Activated T-cell treated with anti-CD3 and anti-CD28 coated beads, Interleukin-2, amount 50 U/mL, for 4 hours (primary cell): ENCODE measurements around the gene POMT1. TPM values are rescaled to one million over a fixed set of nuclear protein-coding genes. Genes with fewer than 3 reads are reported as not detected.

Experiments used
- ATAC-seq, 2 donors: fragments of 200-7000 bp; cut with Tn5 transposase; one replicate each; pipeline ENCODE4 v1.10.0; 2021
- DNase-seq: peaks from one replicate; pipeline ENCODE4 v3.0.0-alpha.2; 2020
- H3K27me3 Mint-ChIP-seq: one replicate; pipeline ENCODE4 v1.8.0; 2021; ENCODE audit warnings: low read depth, mixed read lengths
- H3K36me3 Mint-ChIP-seq: one replicate; pipeline ENCODE4 v1.8.0; 2022; ENCODE audit warnings: mixed read lengths; ENCODE audit not compliant: insufficient read depth
- H3K4me1 Mint-ChIP-seq: one replicate; pipeline ENCODE4 v1.8.0; 2021; ENCODE audit warnings: low read depth, mixed read lengths
- H3K4me3 Mint-ChIP-seq: one replicate; pipeline ENCODE4 v1.8.0; 2021; ENCODE audit warnings: mild to moderate bottlenecking, moderate library complexity, mixed read lengths
- H3K9me3 Mint-ChIP-seq: one replicate; pipeline ENCODE4 v1.8.0; 2021; ENCODE audit warnings: mixed read lengths
- total RNA-seq, 3 donors: library from RNA; stranded (reverse); gene quantifications; one replicate each; pipeline ENCODE4 v1.2.1, GENCODE V29; 2021

Gene POMT1
- total RNA-seq, 3 donors from 2014 or later = 14.0 to 20.0 (median 16.5) TPM

GRCh38 chr9:131554843-131555351 lies 52.2 kb downstream of the POMT1 start:
- H3K4me3 Mint-ChIP-seq = peak overlapping the region; percentile 29
- ATAC-seq (no peak), DNase-seq (no peak)
- no peaks in the 10 kb centered on the region for H3K9me3 Mint-ChIP-seq
- peaks cover 33% of the 10 kb centered on the region for H3K27me3 Mint-ChIP-seq
- H3K36me3 Mint-ChIP-seq = no peaks in the 10 kb centered on the region
- no peaks in the 10 kb centered on the region for H3K4me1 Mint-ChIP-seq

GRCh38 chr9:131555841-131556673 lies 53.3 kb downstream of the POMT1 start:
- Mint-ChIP-seq H3K27me3 (peaks cover 31% of the 10 kb centered on the region), H3K4me3 (no peak overlapping the region), H3K9me3 (no peaks in the 10 kb centered on the region), H3K36me3 (no peaks in the 10 kb centered on the region), H3K4me1 (no peaks in the 10 kb centered on the region)
- DNase-seq (no peak), ATAC-seq (no peak)

- Mint-ChIP-seq H3K36me3 (no peaks in the 10 kb centered on the region), H3K27me3 (peaks cover 22% of the 10 kb centered on the region), H3K4me3 (no peak overlapping the region), H3K4me1 (no peaks in the 10 kb centered on the region), H3K9me3 (no peaks in the 10 kb centered on the region)
- DNase-seq (no peak), ATAC-seq (no peak)
Observed at GRCh38 chr9:131557855-131558548, 55.3 kb downstream of the POMT1 start.

GRCh38 chr9:131559421-131560000 lies 56.8 kb downstream of the POMT1 start:
- H3K36me3 Mint-ChIP-seq = no peaks in the 10 kb centered on the region
- ATAC-seq (no peak), DNase-seq (no peak)
- peaks cover 13% of the 10 kb centered on the region for H3K27me3 Mint-ChIP-seq
- H3K9me3 Mint-ChIP-seq = no peaks in the 10 kb centered on the region
- no peaks in the 10 kb centered on the region for H3K4me1 Mint-ChIP-seq
- H3K4me3 Mint-ChIP-seq = no peak overlapping the region

- DNase-seq = no peak
- H3K4me3 Mint-ChIP-seq = no peak overlapping the region
- H3K27me3 Mint-ChIP-seq = no peaks in the 10 kb centered on the region
- H3K9me3 Mint-ChIP-seq = no peaks in the 10 kb centered on the region
- H3K36me3 Mint-ChIP-seq = no peaks in the 10 kb centered on the region
- H3K4me1 Mint-ChIP-seq = peaks cover 3% of the 10 kb centered on the region
- ATAC-seq = no peak
Observed at GRCh38 chr9:131562032-131562959, 59.6 kb downstream of the POMT1 start.

GRCh38 chr9:131565369-131565768 lies 62.7 kb downstream of the POMT1 start:
- H3K27me3 Mint-ChIP-seq = no peaks in the 10 kb centered on the region
- H3K4me1 Mint-ChIP-seq = peaks cover 3% of the 10 kb centered on the region
- ATAC-seq (peak in 1 of 2 donors; percentile 30), DNase-seq (no peak)
- no peak overlapping the region for H3K4me3 Mint-ChIP-seq
- H3K36me3 Mint-ChIP-seq = peaks cover 10% of the 10 kb centered on the region
- no peaks in the 10 kb centered on the region for H3K9me3 Mint-ChIP-seq

GRCh38 chr9:131566158-131566557 lies 63.4 kb downstream of the POMT1 start:
- no peak overlapping the region for H3K4me3 Mint-ChIP-seq
- no peak for ATAC-seq
- no peak for DNase-seq
- no peaks in the 10 kb centered on the region for H3K27me3 Mint-ChIP-seq
- H3K4me1 Mint-ChIP-seq = peaks cover 3% of the 10 kb centered on the region
- H3K9me3 Mint-ChIP-seq = no peaks in the 10 kb centered on the region
- H3K36me3 Mint-ChIP-seq = peaks cover 12% of the 10 kb centered on the region

GRCh38 chr9:131567910-131568309 lies 65.2 kb downstream of the POMT1 start:
- Mint-ChIP-seq H3K4me1 (peaks cover 3% of the 10 kb centered on the region), H3K4me3 (no peak overlapping the region), H3K9me3 (no peaks in the 10 kb centered on the region), H3K36me3 (peaks cover 15% of the 10 kb centered on the region), H3K27me3 (no peaks in the 10 kb centered on the region)
- DNase-seq (no peak), ATAC-seq (no peak)

Other genes with a start within 250 kb of the POMT1 start
- 10 to 100 TPM; 24.1 to 31.3 (median 29.8) TPM for gene FAM78A, start 226.4 kb upstream of the POMT1 start, total RNA-seq
- gene PLPP7, start 213.2 kb upstream of the POMT1 start, total RNA-seq = not detected
- gene PRRC2B, start 108.8 kb upstream of the POMT1 start, total RNA-seq = 100 to 1,000 TPM in 1 of 3 donors, 10 to 100 TPM in 2; 89.7 to 102 (median 92.2) TPM
- 10 to 100 TPM; 21.1 to 23.3 (median 22.9) TPM for gene UCK1, start 28.3 kb downstream of the POMT1 start, total RNA-seq
- gene PRRT1B, start 42.6 kb downstream of the POMT1 start, total RNA-seq = not detected
- gene RAPGEF1, start 237.2 kb downstream of the POMT1 start, total RNA-seq = 100 to 1,000 TPM; 106 to 120 (median 111) TPM